AG04450 (cell line): ENCODE results near the gene AMELY. TPM values are rescaled to one million over a fixed set of nuclear protein-coding genes. Genes with fewer than 3 reads are reported as not detected.
"Not testable (repeated sequence)": the region's sequence is repeated elsewhere in the genome, so short reads cannot be mapped to it uniquely, and the experiment has no call there.

Source experiments
- CTCF ChIA-PET: fragments of 300-600, 350-600 bp; formaldehyde crosslinking; extraction: SDS; loops from one replicate; lab custom pipeline; 2022; ENCODE audit warnings: antibody characterized with exemption, inconsistent platforms; lab: Charles Lee
- POLR2A ChIA-PET: fragments of 350-600 bp; formaldehyde crosslinking; extraction: SDS; loops from one replicate; lab custom pipeline; 2021; ENCODE audit warnings: antibody characterized with exemption, inconsistent platforms; lab: Yijun Ruan, JAX
- DNase-seq: peaks from one replicate; pipeline ENCODE4 v3.0.0-alpha.2; 2011; ENCODE audit warnings: low read depth, low spot score
- H3K27ac ChIP-seq: one replicate; pipeline ENCODE4 v1.5.1; 2012; ENCODE audit warnings: low read depth, low read length, control low read depth
- H3K27me3 ChIP-seq: one replicate; pipeline ENCODE4 v1.6.0; 2012; ENCODE audit warnings: low read length; ENCODE audit not compliant: control insufficient read depth, insufficient read depth
- H3K4me3 ChIP-seq: 2 replicates; pipeline ENCODE4 v1.5.1; 2011; ENCODE audit warnings: mild to moderate bottlenecking, low read depth, low read length, control low read depth
- H3K9me3 ChIP-seq: 2 replicates; pipeline ENCODE4 v1.5.1; 2012; ENCODE audit warnings: low read length; ENCODE audit not compliant: control insufficient read depth, insufficient read depth
- CTCF ChIP-seq: IDR thresholded peaks from 2 replicates; pipeline ENCODE4 v1.5.1; 2011; ENCODE audit warnings: low read depth, low read length, control low read depth, inconsistent platforms
- polyA plus RNA-seq: library from polyadenylated mRNA; depleted of rRNA; stranded (reverse); fragments of >200 nt; gene quantifications from 2 replicates; pipeline ENCODE4 v1.2.3, GENCODE V29; 2011

AMELY gene
- polyA plus RNA-seq, 1 experiment, result not detected

DNA sequence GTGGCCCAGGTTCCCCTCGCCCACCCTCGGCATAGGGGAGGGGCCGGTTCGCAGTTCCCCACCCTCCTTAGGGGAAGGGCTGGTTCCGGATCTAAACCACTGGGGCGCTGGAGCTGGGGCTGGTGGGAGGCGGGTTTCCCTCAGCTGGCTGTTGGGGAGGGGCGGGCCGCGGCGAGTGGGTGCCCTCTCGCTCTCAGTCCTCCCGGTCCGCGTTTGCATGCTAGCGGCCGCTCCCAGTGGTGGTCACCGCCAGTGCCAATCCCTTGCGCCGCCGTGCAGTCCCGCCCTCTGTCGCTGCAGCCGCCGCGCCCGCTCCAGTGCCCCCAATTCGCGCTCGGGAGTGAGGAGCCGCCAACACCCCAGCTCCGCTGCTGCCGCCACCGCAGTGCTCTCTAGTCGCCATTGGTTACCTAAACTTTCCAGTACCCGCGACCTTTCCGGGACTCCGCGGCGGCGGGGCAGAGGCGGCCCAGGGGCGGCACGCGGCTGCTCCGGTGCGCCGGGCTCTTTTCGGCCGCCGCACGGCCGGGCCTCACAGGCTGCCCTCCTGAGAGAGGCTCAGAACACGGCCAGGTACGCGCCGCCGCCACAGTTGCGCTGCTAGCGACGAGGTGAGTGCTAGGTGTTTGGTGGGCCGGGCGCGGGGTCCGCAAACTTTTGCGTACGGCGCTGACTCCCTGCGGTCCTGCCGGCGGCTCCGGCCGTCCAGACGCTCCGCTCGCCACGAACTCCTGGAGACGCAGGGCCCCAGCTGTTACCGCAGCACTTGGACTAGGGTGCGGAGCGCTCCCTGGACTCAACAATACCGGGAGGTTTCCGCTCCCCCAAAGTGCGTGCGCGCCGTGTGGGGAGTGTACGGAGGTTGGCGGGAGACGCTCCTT lies 940 bp downstream of the AMELY start, which contains the start of gene TBL1Y:
Gene TBL1Y, plus strand, starts transcription at position 326 of the 881 bp plus-strand sequence. CDS start 114,388 bp downstream, outside the sequence.
- CTCF ChIA-PET, result no interaction called here
- TF ChIP-seq CTCF, result no peak

DNA sequence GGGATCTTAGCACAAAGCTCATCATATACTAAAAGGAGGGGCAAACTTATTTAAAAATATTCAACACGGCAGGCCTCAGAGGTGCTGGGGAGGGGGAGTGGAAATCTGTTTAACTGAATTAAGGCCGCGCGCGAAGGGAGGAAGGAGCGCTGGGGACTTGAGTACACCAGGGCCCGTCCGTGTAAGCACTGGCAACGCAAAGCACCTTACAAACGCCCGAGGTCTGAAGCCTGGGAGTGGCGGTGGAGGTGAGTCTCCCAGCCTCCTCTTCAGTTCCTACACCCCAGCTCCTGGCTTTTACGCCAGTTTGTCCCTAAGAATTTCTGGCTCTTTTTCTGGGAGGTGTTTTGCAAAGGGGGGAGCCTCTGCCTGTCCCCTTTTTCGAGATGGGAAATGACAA lies 1.7 kb downstream of the AMELY start:
- Histone ChIP-seq H3K4me3 (no peak overlapping the region), H3K9me3 (no peaks in the 10 kb centered on the region; the same call in 1 of the 2 replicates), H3K27ac (no peak overlapping the region), H3K27me3 (no peaks in the 10 kb centered on the region)
- ChIA-PET CTCF (no interaction called here), POLR2A (no interaction called here)
- no peak for TF ChIP-seq CTCF
- DNase-seq, result no peak

More for the DNA sequence above, 940 bp downstream of the AMELY start, which contains the start of gene TBL1Y:
- H3K9me3 ChIP-seq, result no peaks in the 10 kb centered on the region; the same call in 1 of the 2 replicates
- no peak for DNase-seq
- H3K4me3 ChIP-seq, result no peak within 1 kb of the TSS
- POLR2A ChIA-PET, result no interaction called here
- H3K27me3 ChIP-seq, result no peaks in the 10 kb centered on the region
- no peak within 1 kb of the TSS for H3K27ac ChIP-seq

GRCh38 chrY:6909118-6909521 lies 2.4 kb downstream of the AMELY start:
- Histone ChIP-seq H3K27ac (no peak overlapping the region), H3K9me3 (no peaks in the 10 kb centered on the region; the same call in 1 of the 2 replicates), H3K4me3 (no peak overlapping the region), H3K27me3 (no peaks in the 10 kb centered on the region)
- TF ChIP-seq CTCF, result no peak
- no peak for DNase-seq
- CTCF ChIA-PET, result no interaction called here
- POLR2A ChIA-PET, result no interaction called here

DNA sequence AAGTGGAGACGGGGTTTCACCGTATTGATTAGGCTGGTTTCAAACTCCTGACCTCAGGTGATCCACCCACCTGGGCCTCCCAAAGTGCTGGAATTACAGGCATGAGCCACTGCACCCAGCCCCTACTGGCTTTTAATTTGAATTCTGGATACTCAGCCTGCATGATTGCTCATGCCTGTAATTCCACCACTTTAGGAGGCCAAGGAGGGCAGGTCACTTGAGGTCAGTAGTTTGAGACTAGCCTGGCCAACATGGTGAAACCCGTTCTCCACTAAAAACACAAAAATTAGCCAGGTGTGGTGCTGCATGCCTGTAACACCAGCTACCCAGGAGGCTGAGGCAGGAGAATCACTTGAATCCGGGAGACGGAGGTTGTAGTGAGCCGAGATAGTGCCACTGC lies 3.5 kb downstream of the AMELY start:
- POLR2A ChIA-PET, H3K27ac ChIP-seq, H3K27me3 ChIP-seq, H3K9me3 ChIP-seq, H3K4me3 ChIP-seq, DNase-seq: not testable (repeated sequence)
- CTCF ChIA-PET, result interaction anchor here (0.7 kb wide), 1 partner anchor 66 kb away, joined by 3 read pairs; no protein-coding TSS in a partner anchor

GRCh38 chrY:6907591-6907990 lies 4.0 kb downstream of the AMELY start:
- no peak for DNase-seq
- no peaks in the 10 kb centered on the region for H3K27me3 ChIP-seq
- ChIA-PET POLR2A (no interaction called here), CTCF (interaction anchor here (0.7 kb wide), 1 partner anchor 66 kb away, joined by 3 read pairs; no protein-coding TSS in a partner anchor)
- TF ChIP-seq CTCF, result no peak
- no peak overlapping the region for H3K27ac ChIP-seq
- no peaks in the 10 kb centered on the region; the same call in 1 of the 2 replicates for H3K9me3 ChIP-seq
- no peak overlapping the region for H3K4me3 ChIP-seq

GRCh38 chrY:6902116-6902515 lies 9.4 kb downstream of the AMELY start:
- H3K27ac ChIP-seq, H3K9me3 ChIP-seq, CTCF ChIA-PET, DNase-seq, POLR2A ChIA-PET, H3K27me3 ChIP-seq, H3K4me3 ChIP-seq: not testable (repeated sequence)
